HCT116 (cell line): ENCODE data around the gene MRPS34. TPM values are rescaled to one million over a fixed set of nuclear protein-coding genes. Genes with fewer than 3 reads are reported as not detected.

ENCODE experiments used
- ATAC-seq: fragments of 200-7000 bp; cut with Tn5 transposase; 2 replicates; pipeline ENCODE4 v1.9.1; 2020; ENCODE audit warnings: mild to moderate bottlenecking, moderate library complexity
- Bru-seq: library from RNA; stranded (reverse); fragments of 400-500 nt; gene quantifications from one replicate; lab custom pipeline; 2021; lab: Mats Ljungman, UMichigan
- BruChase-seq, 2 experiments: library from RNA; stranded (reverse); fragments of 400-500 nt; gene quantifications; one replicate each; lab custom pipeline; 2021; lab: Mats Ljungman, UMichigan
- BruUV-seq: library from RNA; stranded (reverse); fragments of 400-500 nt; replicated peaks from 2 replicates; lab custom pipeline; 2021; lab: Mats Ljungman, UMichigan
- CTCF ChIA-PET: fragments of 300-600 bp; sonication (Branson Sonifier 250); formaldehyde crosslinking; loops from one replicate; lab custom pipeline; 2021; ENCODE audit warnings: antibody characterized with exemption; lab: Charles Lee
- POLR2A ChIA-PET: fragments of 300-600, 350-600 bp; sonication (Branson Sonifier 250); formaldehyde crosslinking; loops from one replicate; lab custom pipeline; 2021; ENCODE audit warnings: antibody characterized with exemption; lab: Charles Lee
- RAD21 ChIA-PET, 2 experiments: fragments of 300-600 bp; sonication (Branson Sonifier 250); formaldehyde crosslinking; loops; one replicate each; lab custom pipeline; 2023; ENCODE audit warnings: low total read pairs in 2 of 2; ENCODE audit not compliant: uncharacterized antibody in 2 of 2, unreplicated experiment in 2 of 2, low non-redundant PET in 1 of 2; lab: Charles Lee
- DNase-seq: peaks from one replicate; pipeline ENCODE4 v3.0.0-alpha.2; 2010; ENCODE audit warnings: low read depth, low spot score
- H2AFZ ChIP-seq: fragments of 200-600 bp; shearing (Covaris generic), sonication (generic); 2 replicates; pipeline ENCODE4 v1.6.1; 2017; ENCODE audit warnings: low read depth, mixed run types, mixed read lengths, antibody characterized with exemption, low read length; ENCODE audit not compliant: poor library complexity, severe bottlenecking
- H3K27ac ChIP-seq: 2 replicates; pipeline ENCODE4 v1.5.1; 2012; ENCODE audit warnings: low read depth, low read length
- H3K27me3 ChIP-seq: fragments of 200-600 bp; sonication (generic); 2 replicates; pipeline ENCODE4 v1.6.1; 2016; ENCODE audit warnings: mixed run types, low read length, mixed read lengths; ENCODE audit not compliant: insufficient read depth
- H3K36me3 ChIP-seq, 2 experiments: fragments of 200-500 bp in 1 of 2; fragments of 200-600 bp in 1 of 2; sonication (Bioruptor generic) in 1 of 2; sonication (generic) in 1 of 2; 2 replicates each; pipeline versions ENCODE4 v1.5.1 to v1.6.1; 2014 to 2016; ENCODE audit warnings: low read length in 2 of 2, inconsistent platforms in 1 of 2, mixed read lengths in 1 of 2, mixed run types in 1 of 2; ENCODE audit not compliant: insufficient read depth in 2 of 2, control insufficient read depth in 1 of 2
- H3K4me1 ChIP-seq, 2 experiments: fragments of 200-600 bp in 1 of 2; sonication (generic) in 1 of 2; 2 replicates each; pipeline versions ENCODE4 v1.5.1 to v1.6.1; 2012 to 2017; ENCODE audit warnings: low read length in 2 of 2, inconsistent platforms in 1 of 2, mild to moderate bottlenecking in 1 of 2, mixed read lengths in 1 of 2, mixed run types in 1 of 2, moderate library complexity in 1 of 2; ENCODE audit not compliant: insufficient read depth in 2 of 2, control insufficient read depth in 1 of 2
- H3K4me2 ChIP-seq: fragments of 200-600 bp; sonication (generic); 2 replicates; pipeline ENCODE4 v1.6.1; 2017; ENCODE audit warnings: mixed run types, low read length, mixed read lengths
- H3K4me3 ChIP-seq, 2 experiments: fragments of 200-600 bp in 1 of 2; sonication (generic) in 1 of 2; replicated peaks in 1 of 2; 2 replicates each; pipeline ENCODE4 v1.5.1; 2011 to 2016; ENCODE audit warnings: low read length in 2 of 2, control low read depth in 1 of 2, low read depth in 1 of 2, mild to moderate bottlenecking in 1 of 2, mixed read lengths in 1 of 2, mixed run types in 1 of 2
- H3K79me2 ChIP-seq: fragments of 200-600 bp; sonication (generic); 2 replicates; pipeline ENCODE4 v1.6.1; 2017; ENCODE audit warnings: mild to moderate bottlenecking, mixed run types, low read length, moderate library complexity, mixed read lengths; ENCODE audit not compliant: insufficient read depth
- H3K9ac ChIP-seq: fragments of 200-600 bp; sonication (generic); 2 replicates; pipeline ENCODE4 v1.6.1; 2016; ENCODE audit warnings: low read length, mixed read lengths
- H3K9me2 ChIP-seq: fragments of 200-600 bp; sonication (generic), shearing (Covaris generic); 2 replicates; pipeline ENCODE4 v1.6.1; 2017; ENCODE audit warnings: mixed run types, mild to moderate bottlenecking, moderate library complexity; ENCODE audit not compliant: insufficient read depth
- H3K9me3 ChIP-seq, 2 experiments: fragments of 200-500 bp in 1 of 2; fragments of 200-600 bp in 1 of 2; sonication (Bioruptor generic) in 1 of 2; sonication (generic) in 1 of 2; 2 replicates each; pipeline ENCODE4 v1.6.1; 2014 to 2017; ENCODE audit warnings: low read length in 2 of 2, mixed read lengths in 2 of 2, inconsistent platforms in 1 of 2, low read depth in 1 of 2, mild to moderate bottlenecking in 1 of 2, mixed run types in 1 of 2, moderate library complexity in 1 of 2; ENCODE audit not compliant: control insufficient read depth in 1 of 2, insufficient read depth in 1 of 2
- H4K20me1 ChIP-seq: fragments of 200-600 bp; sonication (generic), shearing (Covaris generic); 2 replicates; pipeline ENCODE4 v1.6.1; 2017; ENCODE audit warnings: mixed run types, mild to moderate bottlenecking, moderate library complexity; ENCODE audit not compliant: insufficient read depth
- ATF3 ChIP-seq: IDR thresholded peaks from 2 replicates; pipeline ENCODE4 v1.6.1; 2012
- CBX3 ChIP-seq: IDR thresholded peaks from 2 replicates; pipeline ENCODE4 v1.6.1; 2012; ENCODE audit warnings: low read depth
- CEBPB ChIP-seq: IDR thresholded peaks from 2 replicates; pipeline ENCODE4 v1.6.1; 2012; ENCODE audit warnings: low read depth
- EGR1 ChIP-seq: IDR thresholded peaks from 2 replicates; pipeline ENCODE4 v1.6.1; 2012; ENCODE audit warnings: low read depth
- ELF1 ChIP-seq: IDR thresholded peaks from 2 replicates; pipeline ENCODE4 v1.6.1; 2012; ENCODE audit warnings: low read depth, borderline replicate concordance
- FOSL1 ChIP-seq: IDR thresholded peaks from 2 replicates; pipeline ENCODE4 v1.6.1; 2012; ENCODE audit warnings: low read depth
- POLR2A ChIP-seq: IDR thresholded peaks from 2 replicates; pipeline ENCODE4 v1.7.0; 2011; ENCODE audit warnings: borderline replicate concordance; ENCODE audit not compliant: insufficient read depth, insufficient read length; ENCODE audit errors: extremely low read depth
- POLR2AphosphoS5 ChIP-seq: IDR thresholded peaks from 2 replicates; pipeline ENCODE4 v1.6.1; 2011; ENCODE audit warnings: mild to moderate bottlenecking, low read depth, low read length, moderate library complexity
- RAD21 ChIP-seq: IDR thresholded peaks from 2 replicates; pipeline ENCODE4 v1.6.1; 2012; ENCODE audit warnings: low read depth, mild to moderate bottlenecking
- SIN3A ChIP-seq: IDR thresholded peaks from 2 replicates; pipeline ENCODE4 v1.6.1; 2012; ENCODE audit warnings: low read depth
- SP1 ChIP-seq: IDR thresholded peaks from 2 replicates; pipeline ENCODE4 v1.6.1; 2012; ENCODE audit warnings: low read depth
- TCF7L2 ChIP-seq: IDR thresholded peaks from 2 replicates; pipeline ENCODE4 v1.7.0; 2011; ENCODE audit warnings: borderline replicate concordance, inconsistent platforms; ENCODE audit not compliant: insufficient read depth, insufficient read length; ENCODE audit errors: extremely low read depth
- YY1 ChIP-seq: IDR thresholded peaks from 2 replicates; pipeline ENCODE4 v1.6.1; 2011; ENCODE audit warnings: low read length, low read depth, moderate library complexity, mild to moderate bottlenecking; ENCODE audit not compliant: insufficient replicate concordance; ENCODE audit errors: extremely low read depth
- ZFX ChIP-seq: fragments of 450-650 bp; IDR thresholded peaks from 2 replicates; pipeline ENCODE4 v1.6.1; 2017
- ZNF274 ChIP-seq: fragments of 200-500 bp; sonication (Bioruptor generic); IDR thresholded peaks from 2 replicates; pipeline ENCODE4 v1.6.1; 2014; ENCODE audit warnings: mild to moderate bottlenecking, low read depth, low read length, inconsistent platforms
- intact Hi-C: fragments of 100-400 bp; cut with micrococcal nuclease; formaldehyde crosslinking; loops from 2 replicates; pipeline ENCODE4 v1.10.0; 2022
- long read RNA-seq: library from polyadenylated mRNA; unstranded; transcript quantifications from one replicate; pipeline ENCODE4 v2.0.0, GENCODE V29; 2021; ENCODE audit not compliant: unreplicated experiment
- polyA plus RNA-seq: library from polyadenylated mRNA; unstranded; fragments of >200 nt; gene quantifications from 2 replicates; pipeline ENCODE4 v1.2.1, GENCODE V29; 2012; ENCODE audit warnings: missing spikeins
- total RNA-seq: library from RNA; stranded (reverse); gene quantifications from one replicate; pipeline ENCODE4 v1.2.1, GENCODE V29; 2021; ENCODE audit not compliant: unreplicated experiment
- TF ChIP-seq, protein P1 (sequence below): IDR thresholded peaks from 2 replicates; pipeline ENCODE4 v1.6.1; 2012
- TF ChIP-seq, protein P2 (sequence below), 3 experiments: fragments of 200-600 bp in 1 of 3; sonication (generic) in 1 of 3; IDR thresholded peaks in 2 of 3; conservative IDR thresholded peaks in 1 of 3; 2 replicates each; pipeline ENCODE4 v1.5.1; 2012 to 2017; ENCODE audit warnings: low read depth in 2 of 3, low read length in 2 of 3, antibody characterized with exemption in 1 of 3, borderline replicate concordance in 1 of 3, control low read depth in 1 of 3, mild to moderate bottlenecking in 1 of 3, mixed read lengths in 1 of 3, mixed run types in 1 of 3, moderate library complexity in 1 of 3; ENCODE audit not compliant: insufficient read depth in 1 of 3
- TF ChIP-seq, protein P3 (sequence below): IDR thresholded peaks from 2 replicates; pipeline ENCODE4 v1.6.1; 2012; ENCODE audit warnings: low read depth

The MRPS34 gene
- total RNA-seq (200 TPM), Bru-seq, nascent RNA (percentile 87 among the genes with signal in this experiment), BruChase-seq, experiment 1, labeled RNA remaining after a 6-hour chase (percentile 93 among the genes with signal in this experiment), BruChase-seq, experiment 2, labeled RNA remaining after a 2-hour chase (percentile 95 among the genes with signal in this experiment)
- 167 and 191 TPM in 2 replicates for polyA plus RNA-seq
- long read RNA-seq, transcript MRPS34-202 (3 exons, 1,024 nt), result major isoform, 221 of 276 reads
- long read RNA-seq, transcript MRPS34-203 (2 exons, 713 nt), result minor isoform, 12 of 276 reads
- long read RNA-seq, transcript MRPS34-201 (3 exons, 1,040 nt), result minor isoform, 15 of 276 reads
- long read RNA-seq, partial matches to known transcripts, result 15 of 276 reads
- long read RNA-seq, other reads (novel, unspliced or antisense), result 13 of 276 reads

DNA sequence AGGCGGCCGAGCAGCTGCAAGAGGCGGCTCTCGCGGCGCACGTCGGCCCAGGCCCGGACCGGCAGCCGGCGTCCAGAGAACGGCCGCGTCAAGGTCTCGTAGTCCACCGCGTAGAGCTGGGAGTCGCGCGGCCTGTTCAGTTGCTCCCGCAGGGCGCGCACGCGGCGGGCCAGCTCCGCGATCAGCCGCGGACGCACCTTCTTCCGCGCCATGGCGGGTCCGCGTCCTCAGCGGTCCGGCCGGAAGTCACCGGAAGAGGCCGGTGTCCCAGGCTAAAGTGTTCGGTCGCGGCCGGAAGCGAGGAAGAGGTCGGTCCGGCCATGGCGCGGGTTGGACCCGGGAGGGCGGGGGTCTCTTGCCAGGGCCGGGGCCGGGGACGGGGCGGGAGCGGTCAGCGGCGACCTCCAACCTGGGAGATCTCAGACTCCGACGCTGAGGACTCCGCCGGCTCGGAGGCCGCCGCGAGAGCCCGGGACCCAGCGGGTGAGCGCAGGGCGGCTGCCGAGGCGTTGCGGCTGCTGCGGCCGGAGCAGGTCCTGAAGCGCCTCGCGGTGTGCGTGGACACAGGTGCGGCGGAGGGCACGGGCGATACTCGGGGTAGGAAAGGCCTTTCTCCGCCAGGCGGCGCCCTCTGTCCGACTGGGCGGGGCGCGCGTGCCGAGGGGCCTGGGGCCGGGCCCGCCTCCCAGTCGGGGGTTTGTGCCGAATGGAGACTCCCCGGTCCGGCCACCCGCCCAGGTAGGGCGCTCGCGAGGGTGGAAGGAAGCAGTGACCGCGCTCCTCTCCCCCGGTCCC lies at the start of gene MRPS34:
Gene MRPS34 (minus strand): TSS at position 227 of the 795 bp plus-strand sequence. CDS start 15 bp downstream, at position 212.
- H3K27me3 ChIP-seq, result no peaks in the 10 kb centered on the region
- H3K4me2 ChIP-seq, result peak within 1 kb of the TSS; percentile 100
- H2AFZ ChIP-seq, result no peak within 1 kb of the TSS
- H3K79me2 ChIP-seq, result peaks cover 52% of the 10 kb centered on the region
- intact Hi-C loops, result loop anchor here (1.0 kb wide), 1 partner anchor 9 kb away; the partner anchor contains the start of genes NUBP2 and SPSB3
- H3K27ac ChIP-seq, result peak within 1 kb of the TSS; percentile 95
- RAD21 ChIA-PET, result no interaction called here
- POLR2A ChIA-PET, result interaction anchor here (3.5 kb wide), 1 partner anchor 9 kb away, joined by 23 read pairs; the partner anchor contains the start of genes NUBP2 and SPSB3
- H4K20me1 ChIP-seq, result peaks cover 5% of the 10 kb centered on the region; the same call in 1 of the 2 replicates
- ATAC-seq (peak; percentile 56), DNase-seq (peak; percentile 80)
- H3K4me1 ChIP-seq, result peaks cover 14 to 29% of the 10 kb centered on the region in 2 experiments
- peaks cover 0 to 8% of the 10 kb centered on the region in 2 experiments; a peak in 3 of 4 replicates for H3K36me3 ChIP-seq
- H3K9ac ChIP-seq, result peak within 1 kb of the TSS; percentile 93
- peak within 1 kb of the TSS; percentile 88 to 97 for H3K4me3 ChIP-seq
- H3K9me2 ChIP-seq, result no peaks in the 10 kb centered on the region
- H3K9me3 ChIP-seq, result no peaks in the 10 kb centered on the region
- CTCF ChIA-PET, result interaction anchor here (0.7 to 1.9 kb wide), 5 partner anchors 9 to 95 kb away, joined by 3 to 13 read pairs (median 5); partner anchors contain the start of genes FAHD1, HAGH, JPT2 and MAPK8IP3
- BruUV-seq, result no TSS peak
- no peak for TF ChIP-seq ATF3
- TF ChIP-seq EGR1, result no peak
- TF ChIP-seq ZFX, result peak; percentile 89
- no peak for TF ChIP-seq CBX3
- TF ChIP-seq POLR2A, result peak; percentile 63
- no peak for TF ChIP-seq FOSL1
- TF ChIP-seq SIN3A, result no peak
- no peak for TF ChIP-seq TCF7L2
- TF ChIP-seq RAD21, result no peak
- TF ChIP-seq, protein P1, sequence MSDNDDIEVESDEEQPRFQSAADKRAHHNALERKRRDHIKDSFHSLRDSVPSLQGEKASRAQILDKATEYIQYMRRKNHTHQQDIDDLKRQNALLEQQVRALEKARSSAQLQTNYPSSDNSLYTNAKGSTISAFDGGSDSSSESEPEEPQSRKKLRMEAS, result no peak
- peak; percentile 80 for TF ChIP-seq POLR2AphosphoS5
- TF ChIP-seq SP1, result no peak
- no peak for TF ChIP-seq CEBPB
- TF ChIP-seq ZNF274, result no peak
- TF ChIP-seq ELF1, result no peak
- TF ChIP-seq, protein P2, sequence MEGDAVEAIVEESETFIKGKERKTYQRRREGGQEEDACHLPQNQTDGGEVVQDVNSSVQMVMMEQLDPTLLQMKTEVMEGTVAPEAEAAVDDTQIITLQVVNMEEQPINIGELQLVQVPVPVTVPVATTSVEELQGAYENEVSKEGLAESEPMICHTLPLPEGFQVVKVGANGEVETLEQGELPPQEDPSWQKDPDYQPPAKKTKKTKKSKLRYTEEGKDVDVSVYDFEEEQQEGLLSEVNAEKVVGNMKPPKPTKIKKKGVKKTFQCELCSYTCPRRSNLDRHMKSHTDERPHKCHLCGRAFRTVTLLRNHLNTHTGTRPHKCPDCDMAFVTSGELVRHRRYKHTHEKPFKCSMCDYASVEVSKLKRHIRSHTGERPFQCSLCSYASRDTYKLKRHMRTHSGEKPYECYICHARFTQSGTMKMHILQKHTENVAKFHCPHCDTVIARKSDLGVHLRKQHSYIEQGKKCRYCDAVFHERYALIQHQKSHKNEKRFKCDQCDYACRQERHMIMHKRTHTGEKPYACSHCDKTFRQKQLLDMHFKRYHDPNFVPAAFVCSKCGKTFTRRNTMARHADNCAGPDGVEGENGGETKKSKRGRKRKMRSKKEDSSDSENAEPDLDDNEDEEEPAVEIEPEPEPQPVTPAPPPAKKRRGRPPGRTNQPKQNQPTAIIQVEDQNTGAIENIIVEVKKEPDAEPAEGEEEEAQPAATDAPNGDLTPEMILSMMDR (IDR thresholded peaks at IDR 0.05 in 2 of 3, conservative IDR thresholded peaks at IDR 0.05 in 1 of 3; ENCODE audit: borderline replicate concordance in 1 of 3, insufficient read depth in 1 of 3, low read depth in 2 of 3, low read length in 2 of 3), result peak in 2 of 3 experiments; percentile 68 to 77; a peak in 4 of 6 replicates
- TF ChIP-seq, protein P3, sequence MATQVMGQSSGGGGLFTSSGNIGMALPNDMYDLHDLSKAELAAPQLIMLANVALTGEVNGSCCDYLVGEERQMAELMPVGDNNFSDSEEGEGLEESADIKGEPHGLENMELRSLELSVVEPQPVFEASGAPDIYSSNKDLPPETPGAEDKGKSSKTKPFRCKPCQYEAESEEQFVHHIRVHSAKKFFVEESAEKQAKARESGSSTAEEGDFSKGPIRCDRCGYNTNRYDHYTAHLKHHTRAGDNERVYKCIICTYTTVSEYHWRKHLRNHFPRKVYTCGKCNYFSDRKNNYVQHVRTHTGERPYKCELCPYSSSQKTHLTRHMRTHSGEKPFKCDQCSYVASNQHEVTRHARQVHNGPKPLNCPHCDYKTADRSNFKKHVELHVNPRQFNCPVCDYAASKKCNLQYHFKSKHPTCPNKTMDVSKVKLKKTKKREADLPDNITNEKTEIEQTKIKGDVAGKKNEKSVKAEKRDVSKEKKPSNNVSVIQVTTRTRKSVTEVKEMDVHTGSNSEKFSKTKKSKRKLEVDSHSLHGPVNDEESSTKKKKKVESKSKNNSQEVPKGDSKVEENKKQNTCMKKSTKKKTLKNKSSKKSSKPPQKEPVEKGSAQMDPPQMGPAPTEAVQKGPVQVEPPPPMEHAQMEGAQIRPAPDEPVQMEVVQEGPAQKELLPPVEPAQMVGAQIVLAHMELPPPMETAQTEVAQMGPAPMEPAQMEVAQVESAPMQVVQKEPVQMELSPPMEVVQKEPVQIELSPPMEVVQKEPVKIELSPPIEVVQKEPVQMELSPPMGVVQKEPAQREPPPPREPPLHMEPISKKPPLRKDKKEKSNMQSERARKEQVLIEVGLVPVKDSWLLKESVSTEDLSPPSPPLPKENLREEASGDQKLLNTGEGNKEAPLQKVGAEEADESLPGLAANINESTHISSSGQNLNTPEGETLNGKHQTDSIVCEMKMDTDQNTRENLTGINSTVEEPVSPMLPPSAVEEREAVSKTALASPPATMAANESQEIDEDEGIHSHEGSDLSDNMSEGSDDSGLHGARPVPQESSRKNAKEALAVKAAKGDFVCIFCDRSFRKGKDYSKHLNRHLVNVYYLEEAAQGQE, result no peak
- peak; percentile 92 for TF ChIP-seq YY1
